Esophagus squamous epithelium (tissue), 4 donors: Measurements from ENCODE around the gene UACA.

Experiments used
- CTCF ChIP-seq, 6 experiments: fragments of 450-650 bp in 4 of 6; fragments of 200-600 bp in 2 of 6; sonication (generic) in 2 of 6; IDR thresholded peaks; one replicate each; pipeline ENCODE4 v1.5.1; 2016 to 2019; ENCODE audit warnings: antibody characterized with exemption in 6 of 6, mild to moderate bottlenecking in 4 of 6, moderate library complexity in 4 of 6
- POLR2A ChIP-seq, 4 donors: fragments of 450-650 bp; IDR thresholded peaks; one replicate each; pipeline ENCODE4 v1.6.1; 2017; ENCODE audit warnings: antibody characterized with exemption in 4 of 4, mild to moderate bottlenecking in 4 of 4, moderate library complexity in 3 of 4

GRCh38 chr15:70647396-70647795, 116.0 kb downstream of the UACA start:
- no peak for TF ChIP-seq CTCF (IDR thresholded peaks at IDR 0.05)
- TF ChIP-seq POLR2A (IDR thresholded peaks at IDR 0.05): no peak
